ENCODE measurements around the gene MT1M.

Gene MT1M

DNA sequence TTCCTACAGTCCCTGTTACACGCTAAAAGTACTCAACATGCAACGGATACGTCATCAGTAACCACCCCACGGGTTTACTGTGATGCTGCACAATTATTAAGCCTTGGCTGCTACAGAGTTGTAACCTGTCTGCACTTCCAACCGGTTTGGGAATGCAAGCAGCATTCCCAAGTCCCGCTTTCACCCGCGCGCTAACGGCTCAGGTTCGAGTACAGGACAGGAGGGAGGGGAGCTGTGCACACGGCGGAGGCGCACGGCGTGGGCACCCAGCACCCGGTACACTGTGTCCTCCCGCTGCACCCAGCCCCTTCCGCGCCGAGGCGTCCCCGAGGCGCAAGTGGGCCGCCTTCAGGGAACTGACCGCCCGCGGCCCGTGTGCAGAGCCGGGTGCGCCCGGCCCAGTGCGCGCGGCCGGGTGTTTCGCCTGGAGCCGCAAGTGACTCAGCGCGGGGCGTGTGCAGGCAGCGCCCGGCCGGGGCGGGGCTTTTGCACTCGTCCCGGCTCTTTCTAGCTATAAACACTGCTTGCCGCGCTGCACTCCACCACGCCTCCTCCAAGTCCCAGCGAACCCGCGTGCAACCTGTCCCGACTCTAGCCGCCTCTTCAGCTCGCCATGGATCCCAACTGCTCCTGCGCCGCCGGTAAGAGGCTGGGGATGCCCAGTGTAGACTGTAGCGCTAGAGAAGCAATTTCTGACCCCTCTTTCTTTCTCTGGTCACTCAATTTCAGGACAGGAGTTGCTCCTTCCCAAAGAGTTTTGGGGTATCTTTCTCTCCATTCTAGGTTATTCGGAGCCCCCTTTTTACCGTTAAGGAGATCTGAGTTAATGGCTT is 24.2 kb upstream of the MT1M start, which contains the start of gene MT2A:
MT2A (plus strand) TSS at position 542 of the 833 bp plus-strand sequence; CDS start at position 614, 72 bp downstream.
- DNase-seq (ENCODE audit: low spot score): peak; percentile 92
- TF ChIP-seq, protein P1, sequence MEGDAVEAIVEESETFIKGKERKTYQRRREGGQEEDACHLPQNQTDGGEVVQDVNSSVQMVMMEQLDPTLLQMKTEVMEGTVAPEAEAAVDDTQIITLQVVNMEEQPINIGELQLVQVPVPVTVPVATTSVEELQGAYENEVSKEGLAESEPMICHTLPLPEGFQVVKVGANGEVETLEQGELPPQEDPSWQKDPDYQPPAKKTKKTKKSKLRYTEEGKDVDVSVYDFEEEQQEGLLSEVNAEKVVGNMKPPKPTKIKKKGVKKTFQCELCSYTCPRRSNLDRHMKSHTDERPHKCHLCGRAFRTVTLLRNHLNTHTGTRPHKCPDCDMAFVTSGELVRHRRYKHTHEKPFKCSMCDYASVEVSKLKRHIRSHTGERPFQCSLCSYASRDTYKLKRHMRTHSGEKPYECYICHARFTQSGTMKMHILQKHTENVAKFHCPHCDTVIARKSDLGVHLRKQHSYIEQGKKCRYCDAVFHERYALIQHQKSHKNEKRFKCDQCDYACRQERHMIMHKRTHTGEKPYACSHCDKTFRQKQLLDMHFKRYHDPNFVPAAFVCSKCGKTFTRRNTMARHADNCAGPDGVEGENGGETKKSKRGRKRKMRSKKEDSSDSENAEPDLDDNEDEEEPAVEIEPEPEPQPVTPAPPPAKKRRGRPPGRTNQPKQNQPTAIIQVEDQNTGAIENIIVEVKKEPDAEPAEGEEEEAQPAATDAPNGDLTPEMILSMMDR (conservative IDR thresholded peaks at IDR 0.05; ENCODE audit: low read depth): no peak
- CTCF ChIA-PET: no interaction called here
- H3K27ac ChIP-seq: peak within 1 kb of the TSS; percentile 100
- POLR2A ChIA-PET (ENCODE audit: low non-redundant PET): interaction anchor here (0.6 to 1.5 kb wide), 7 partner anchors 9 to 83 kb away, joined by 3 to 9 read pairs (median 3); partner anchors contain the start of genes MT1E and MT1X

DNA sequence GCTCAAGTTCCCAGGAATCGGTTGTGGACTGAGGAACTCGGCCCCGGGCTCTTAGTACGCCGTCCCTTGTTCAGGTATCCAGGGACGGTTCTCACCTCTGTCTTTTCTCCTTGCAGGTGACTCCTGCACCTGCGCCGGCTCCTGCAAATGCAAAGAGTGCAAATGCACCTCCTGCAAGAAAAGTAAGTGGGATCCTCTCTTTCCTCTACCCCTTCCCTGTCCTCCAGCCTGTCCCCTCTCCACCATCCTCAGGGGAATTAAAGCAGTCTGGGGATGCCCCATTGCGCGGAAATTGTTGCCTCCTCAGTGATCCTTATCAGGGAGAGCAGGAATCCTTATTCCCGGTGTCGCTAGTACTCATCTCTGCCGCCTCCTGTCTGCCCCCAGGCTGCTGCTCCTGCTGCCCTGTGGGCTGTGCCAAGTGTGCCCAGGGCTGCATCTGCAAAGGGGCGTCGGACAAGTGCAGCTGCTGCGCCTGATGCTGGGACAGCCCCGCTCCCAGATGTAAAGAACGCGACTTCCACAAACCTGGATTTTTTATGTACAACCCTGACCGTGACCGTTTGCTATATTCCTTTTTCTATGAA is 23.5 kb upstream of the MT1M start:
- H3K27ac ChIP-seq: peak overlapping the region; percentile 100
- TF ChIP-seq, protein P1 (conservative IDR thresholded peaks at IDR 0.05; ENCODE audit: low read depth): no peak
- ChIA-PET POLR2A (ENCODE audit: low non-redundant PET) (interaction anchor here (0.7 to 1.5 kb wide), 2 partner anchors 8 to 76 kb away, joined by 3 to 4 read pairs; no protein-coding TSS in a partner anchor), CTCF (no interaction called here)
- no peak for DNase-seq (ENCODE audit: low spot score)

DNA sequence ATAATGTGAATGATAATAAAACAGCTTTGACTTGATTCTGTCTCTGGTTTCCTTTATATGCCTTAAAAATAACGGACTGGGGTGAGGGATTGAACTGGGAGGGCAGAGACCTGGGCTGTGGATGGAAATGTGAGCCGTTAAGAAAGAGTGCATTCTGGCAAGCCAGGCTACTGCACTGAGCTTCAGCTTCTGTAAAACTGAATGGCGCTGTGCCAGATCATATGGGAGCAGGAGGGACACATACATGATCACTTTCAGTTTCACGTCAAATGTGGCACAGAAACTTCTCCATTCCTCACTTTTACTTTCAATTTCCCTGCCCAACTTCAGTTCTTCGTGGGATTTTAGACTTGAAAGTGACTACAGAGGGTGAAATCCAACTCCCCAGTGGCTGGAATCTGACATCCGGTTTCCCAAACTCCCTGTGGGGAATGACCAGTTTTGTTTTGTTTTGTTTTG is 23.0 kb upstream of the MT1M start:
- ChIA-PET POLR2A (ENCODE audit: low non-redundant PET) (interaction anchor here (1.5 kb wide), 1 partner anchor 75 kb away, joined by 4 read pairs; no protein-coding TSS in a partner anchor), CTCF (interaction anchor here (0.5 to 0.7 kb wide), 2 partner anchors 14 to 93 kb away, joined by 3 read pairs; no protein-coding TSS in a partner anchor)
- peak overlapping the region; percentile 100 for H3K27ac ChIP-seq
- peak; percentile 78 for DNase-seq (ENCODE audit: low spot score)
- TF ChIP-seq, protein P1 (conservative IDR thresholded peaks at IDR 0.05; ENCODE audit: low read depth): no peak

DNA sequence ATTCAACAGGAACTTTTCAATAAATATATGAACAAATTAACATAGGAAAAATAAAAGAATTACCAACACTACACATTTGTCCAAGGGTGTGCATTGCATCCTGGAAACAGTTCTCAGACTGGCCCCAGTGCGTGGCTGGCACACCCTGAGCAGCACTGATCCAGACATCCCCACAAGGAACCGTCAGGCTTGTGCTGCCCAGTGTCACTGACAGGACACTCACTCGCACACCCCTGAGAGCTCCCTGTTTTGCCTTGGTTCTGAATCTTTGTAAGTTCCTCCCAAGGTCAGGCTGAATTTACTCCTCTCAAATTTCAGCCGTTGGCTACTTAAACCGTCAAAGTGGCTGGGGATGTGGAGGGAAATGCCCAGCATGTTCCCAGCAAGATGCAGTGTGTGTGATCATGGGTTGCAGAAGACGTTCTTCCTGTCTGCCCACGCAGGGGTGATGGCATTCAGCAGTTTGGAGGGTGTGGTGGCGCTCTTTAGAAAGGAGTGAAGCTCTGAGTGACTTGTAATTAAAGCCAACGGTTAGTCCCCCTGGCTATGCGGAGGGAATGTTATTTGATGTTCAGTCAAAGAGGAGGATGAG is 22.3 kb upstream of the MT1M start:
- TF ChIP-seq, protein P1 (conservative IDR thresholded peaks at IDR 0.05; ENCODE audit: low read depth): no peak
- DNase-seq (ENCODE audit: low spot score): peak; percentile 70
- POLR2A ChIA-PET (ENCODE audit: low non-redundant PET): interaction anchor here (2.4 kb wide), 1 partner anchor 16 kb away, joined by 14 read pairs; the partner anchor contains the start of gene MT1E
- peak overlapping the region; percentile 100 for H3K27ac ChIP-seq
- CTCF ChIA-PET: interaction anchor here (0.5 to 0.7 kb wide), 2 partner anchors 14 to 92 kb away, joined by 3 read pairs; no protein-coding TSS in a partner anchor

DNA sequence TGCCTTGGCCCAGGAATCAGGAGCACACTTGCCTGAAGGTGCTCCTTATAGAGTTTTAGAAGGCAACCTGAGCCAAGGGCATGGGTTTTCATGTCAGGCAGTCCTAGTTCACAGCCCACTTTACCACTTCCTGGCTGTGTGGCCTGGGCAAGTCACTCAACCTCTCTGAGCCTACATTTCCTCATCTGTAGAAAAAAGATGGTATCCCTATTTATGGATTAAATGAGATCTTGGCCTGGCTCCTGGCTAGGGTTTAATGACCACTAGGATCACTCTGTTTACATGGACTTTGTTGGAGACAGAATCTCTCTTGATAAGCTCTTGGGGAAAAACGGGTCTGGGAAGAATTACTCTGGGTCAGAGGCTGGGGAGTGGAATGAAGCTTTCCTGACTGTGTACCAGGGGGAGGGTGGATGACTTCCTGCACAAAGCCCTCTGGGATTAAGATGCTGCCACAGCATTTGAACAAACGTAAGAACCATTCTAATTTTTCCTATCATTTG is 21.8 kb upstream of the MT1M start:
- ChIA-PET POLR2A (ENCODE audit: low non-redundant PET) (interaction anchor here (2.4 kb wide), 1 partner anchor 15 kb away, joined by 14 read pairs; the partner anchor contains the start of gene MT1E), CTCF (no interaction called here)
- peak overlapping the region; percentile 100 for H3K27ac ChIP-seq
- TF ChIP-seq, protein P1 (conservative IDR thresholded peaks at IDR 0.05; ENCODE audit: low read depth): no peak
- no peak for DNase-seq (ENCODE audit: low spot score)
